Transverse colon (tissue), 4 donors: ENCODE measurements around the gene WDR49. TPM values are rescaled to one million over a fixed set of nuclear protein-coding genes. Genes with fewer than 3 reads are reported as not detected.

Experiments
- DNase-seq: peaks from one replicate; pipeline ENCODE4 v3.0.0-alpha.2; 2019
- H3K27ac ChIP-seq, 4 donors: fragments of 200-600 bp; sonication (generic); 2 replicates each; pipeline ENCODE4 v1.5.1; 2016 to 2018; ENCODE audit warnings: inconsistent platforms in 4 of 4
- H3K27me3 ChIP-seq: fragments of 200-600 bp; sonication (generic); 2 replicates; pipeline ENCODE4 v1.5.1; 2017; ENCODE audit warnings: inconsistent platforms
- H3K36me3 ChIP-seq, 4 donors: fragments of 200-600 bp; sonication (generic); 2 replicates each; pipeline ENCODE4 v1.5.1; 2017 to 2019; ENCODE audit warnings: inconsistent platforms in 4 of 4
- H3K4me1 ChIP-seq, 4 donors: fragments of 200-600 bp; sonication (generic); 2 replicates each; pipeline ENCODE4 v1.5.1; 2017 to 2020; ENCODE audit warnings: inconsistent platforms in 4 of 4
- H3K4me3 ChIP-seq, 4 donors: fragments of 200-600 bp; sonication (generic); 1 replicate in 1 of 4; 2 replicates in 3 of 4; pipeline versions ENCODE4 v1.5.1 to v1.6.1; 2017 to 2019; ENCODE audit warnings: inconsistent platforms in 4 of 4
- H3K9me3 ChIP-seq, 2 donors: fragments of 200-600 bp; sonication (generic); 2 replicates each; pipeline ENCODE4 v1.5.1; 2017 to 2019; ENCODE audit warnings: inconsistent platforms in 2 of 2
- EP300 ChIP-seq: sonication (generic); formaldehyde crosslinking; IDR thresholded peaks from one replicate; pipeline ENCODE4 v1.6.1; 2017; ENCODE audit warnings: antibody characterized with exemption, low read depth
- POLR2A ChIP-seq: fragments of 450-650 bp; IDR thresholded peaks from one replicate; pipeline ENCODE4 v1.6.1; 2016; ENCODE audit warnings: antibody characterized with exemption, mild to moderate bottlenecking, moderate library complexity
- POLR2AphosphoS5 ChIP-seq, 3 donors: sonication (generic); formaldehyde crosslinking; IDR thresholded peaks; one replicate each; pipeline ENCODE4 v1.6.1; 2016; ENCODE audit warnings: antibody characterized with exemption in 3 of 3
- WGBS, 2 donors: methylation state at CpG; one replicate each; pipeline ENCODE4 v1.1.5; 2018; ENCODE audit warnings: low coverage in 1 of 2; 5-methylcytosine and 5-hydroxymethylcytosine counted together
- in situ Hi-C, 4 donors: fragments of 200-750 bp; cut with MboI; loops; one replicate each; pipeline versions ENCODE4 v1.15.0 to v1.15.1; 2017; ENCODE audit warnings: low sequenced_read_pairs in 3 of 4, low pct_ligation_motif_present in 1 of 4, low pct_unique_long_range_greater_than_20kb in 1 of 4
- intact Hi-C: fragments of 100-400 bp; cut with DNase I; formaldehyde crosslinking; loops from one replicate; pipeline ENCODE4 v1.15.1; 2023; ENCODE audit warnings: low total_unique reads
- total RNA-seq, 4 donors: library from RNA; depleted of rRNA; stranded (reverse); fragments of >200 nt; gene quantifications; one replicate each; pipeline ENCODE4 v1.1.0, GENCODE V29; 2016
- TF ChIP-seq, protein P1 (sequence below), 5 experiments: fragments of 200-600 bp in 3 of 5; fragments of 450-650 bp in 2 of 5; sonication (generic) in 3 of 5; IDR thresholded peaks; 1 replicate in 2 of 5; 2 replicates in 3 of 5; pipeline ENCODE4 v1.5.1; 2016 to 2017; ENCODE audit warnings: antibody characterized with exemption in 5 of 5, inconsistent platforms in 3 of 5, mild to moderate bottlenecking in 2 of 5, moderate library complexity in 1 of 5

Gene WDR49
- total RNA-seq, 4 donors from 2014 or later: 0.96 TPM; not detected in 3

- Histone ChIP-seq H3K4me3 (no peak overlapping the region), H3K27ac (no peak overlapping the region), H3K27me3 (no peaks in the 10 kb centered on the region), H3K4me1 (no peaks in the 10 kb centered on the region), H3K9me3 (no peaks in the 10 kb centered on the region), H3K36me3 (no peaks in the 10 kb centered on the region)
- no peak for TF ChIP-seq POLR2AphosphoS5 (IDR thresholded peaks at IDR 0.05)
- TF ChIP-seq, protein P1, sequence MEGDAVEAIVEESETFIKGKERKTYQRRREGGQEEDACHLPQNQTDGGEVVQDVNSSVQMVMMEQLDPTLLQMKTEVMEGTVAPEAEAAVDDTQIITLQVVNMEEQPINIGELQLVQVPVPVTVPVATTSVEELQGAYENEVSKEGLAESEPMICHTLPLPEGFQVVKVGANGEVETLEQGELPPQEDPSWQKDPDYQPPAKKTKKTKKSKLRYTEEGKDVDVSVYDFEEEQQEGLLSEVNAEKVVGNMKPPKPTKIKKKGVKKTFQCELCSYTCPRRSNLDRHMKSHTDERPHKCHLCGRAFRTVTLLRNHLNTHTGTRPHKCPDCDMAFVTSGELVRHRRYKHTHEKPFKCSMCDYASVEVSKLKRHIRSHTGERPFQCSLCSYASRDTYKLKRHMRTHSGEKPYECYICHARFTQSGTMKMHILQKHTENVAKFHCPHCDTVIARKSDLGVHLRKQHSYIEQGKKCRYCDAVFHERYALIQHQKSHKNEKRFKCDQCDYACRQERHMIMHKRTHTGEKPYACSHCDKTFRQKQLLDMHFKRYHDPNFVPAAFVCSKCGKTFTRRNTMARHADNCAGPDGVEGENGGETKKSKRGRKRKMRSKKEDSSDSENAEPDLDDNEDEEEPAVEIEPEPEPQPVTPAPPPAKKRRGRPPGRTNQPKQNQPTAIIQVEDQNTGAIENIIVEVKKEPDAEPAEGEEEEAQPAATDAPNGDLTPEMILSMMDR (IDR thresholded peaks at IDR 0.05): no peak
- TF ChIP-seq POLR2A: no peak
- TF ChIP-seq EP300: no peak
- DNase-seq: no peak
- intact Hi-C loops: no loop called here
- in situ Hi-C loops: no loop called here
- 84 to 86% methylated on average over 4 to 5 of the region's 5 CpGs for WGBS, 2 donors
Measured at GRCh38 chr3:167662919-167663400, 9.2 kb upstream of the WDR49 start.

DNA sequence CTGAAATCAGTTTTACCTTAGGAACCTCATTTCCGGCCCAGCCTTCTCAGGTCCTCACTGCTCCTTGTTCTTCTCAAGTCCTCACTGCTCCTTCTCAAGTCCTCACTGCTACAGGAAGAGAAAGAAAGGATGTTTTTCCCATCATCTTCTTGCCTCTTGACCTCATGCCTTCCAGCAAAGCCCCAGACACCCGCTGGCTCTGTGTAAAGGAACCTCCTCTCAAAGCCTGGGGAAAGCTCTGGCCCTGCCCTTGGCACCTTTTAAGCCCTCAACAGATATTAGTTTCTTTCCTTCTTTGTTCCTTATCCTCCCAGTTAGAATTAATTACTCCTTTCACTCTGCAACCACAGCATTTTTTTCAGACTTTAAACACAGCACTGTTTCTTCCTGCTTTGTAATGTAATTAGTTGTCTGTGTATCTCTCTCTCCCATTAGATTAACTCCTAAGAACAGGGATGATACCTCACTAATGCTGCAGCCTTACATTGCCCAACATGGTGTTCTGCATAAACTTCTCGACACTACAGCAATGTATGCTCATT is 4.0 kb upstream of the WDR49 start:
- Histone ChIP-seq H3K9me3 (no peaks in the 10 kb centered on the region), H3K27me3 (no peaks in the 10 kb centered on the region), H3K4me3 (no peak overlapping the region), H3K27ac (no peak overlapping the region), H3K36me3 (no peaks in the 10 kb centered on the region), H3K4me1 (no peaks in the 10 kb centered on the region)
- in situ Hi-C loops (no loop called here), intact Hi-C loops (no loop called here)
- TF ChIP-seq EP300: no peak
- TF ChIP-seq, protein P1 (IDR thresholded peaks at IDR 0.05): no peak
- no peak for TF ChIP-seq POLR2A
- TF ChIP-seq POLR2AphosphoS5 (IDR thresholded peaks at IDR 0.05): no peak
- WGBS, 2 donors: 46 to 74% methylated on average over 3 of the region's 3 CpGs
- no peak for DNase-seq

GRCh38 chr3:167656821-167657220 is 3.1 kb upstream of the WDR49 start:
- WGBS, 2 donors: 30 to 50% methylated on average over 1 of the region's 1 CpG
- in situ Hi-C loops (no loop called here), intact Hi-C loops (no loop called here)
- TF ChIP-seq EP300 (no peak), POLR2A (no peak), POLR2AphosphoS5 (IDR thresholded peaks at IDR 0.05) (no peak)
- TF ChIP-seq, protein P1 (IDR thresholded peaks at IDR 0.05): no peak
- Histone ChIP-seq H3K27me3 (no peaks in the 10 kb centered on the region), H3K36me3 (no peaks in the 10 kb centered on the region), H3K9me3 (no peaks in the 10 kb centered on the region), H3K4me1 (no peaks in the 10 kb centered on the region), H3K4me3 (no peak overlapping the region), H3K27ac (no peak overlapping the region)
- no peak for DNase-seq

- Histone ChIP-seq H3K9me3 (no peaks in the 10 kb centered on the region), H3K27ac (no peak overlapping the region), H3K4me1 (no peaks in the 10 kb centered on the region), H3K36me3 (no peaks in the 10 kb centered on the region), H3K27me3 (no peaks in the 10 kb centered on the region), H3K4me3 (no peak overlapping the region)
- WGBS, 2 donors: 33 to 81% methylated on average over 1 of the region's 1 CpG
- in situ Hi-C loops (no loop called here), intact Hi-C loops (no loop called here)
- no peak for TF ChIP-seq POLR2A
- TF ChIP-seq, protein P1 (IDR thresholded peaks at IDR 0.05): no peak
- TF ChIP-seq POLR2AphosphoS5 (IDR thresholded peaks at IDR 0.05): no peak
- TF ChIP-seq EP300: no peak
- no peak for DNase-seq
Measured at GRCh38 chr3:167653155-167653554, 587 bp downstream of the WDR49 start.
